ENCODE results near the gene THTPA.

DNA sequence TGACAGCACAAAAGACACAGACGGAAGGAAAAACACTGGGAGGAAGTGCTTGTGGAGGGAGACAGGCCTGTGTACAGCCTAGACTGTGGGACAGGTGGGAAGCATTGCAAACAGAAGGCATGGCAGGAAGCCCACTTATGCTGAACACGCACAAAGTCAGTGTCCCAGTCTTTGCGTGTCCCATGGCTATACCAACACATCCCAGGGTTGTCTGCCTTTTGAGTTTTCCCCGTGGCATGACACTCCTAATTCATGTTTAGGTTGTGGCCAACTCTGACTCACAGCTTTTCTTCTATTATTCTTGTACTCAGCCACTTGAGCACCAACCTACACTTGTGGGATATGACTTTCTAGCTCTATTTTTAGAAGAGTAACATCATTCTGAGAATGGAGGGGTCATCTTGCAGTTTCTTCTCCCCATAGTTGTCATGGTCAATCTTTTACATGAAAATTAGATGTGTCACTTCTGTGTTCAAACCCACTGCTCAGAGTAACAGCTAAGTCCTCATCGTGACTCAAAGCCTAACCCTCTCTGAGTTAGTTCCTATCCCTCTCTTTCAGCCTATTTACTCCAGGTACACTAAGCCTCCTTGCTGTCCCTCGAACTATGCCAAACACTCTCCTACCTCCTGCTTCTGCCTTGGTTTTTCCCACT is 50.0 kb downstream of the THTPA start:
- TF ChIP-seq, protein P1, sequence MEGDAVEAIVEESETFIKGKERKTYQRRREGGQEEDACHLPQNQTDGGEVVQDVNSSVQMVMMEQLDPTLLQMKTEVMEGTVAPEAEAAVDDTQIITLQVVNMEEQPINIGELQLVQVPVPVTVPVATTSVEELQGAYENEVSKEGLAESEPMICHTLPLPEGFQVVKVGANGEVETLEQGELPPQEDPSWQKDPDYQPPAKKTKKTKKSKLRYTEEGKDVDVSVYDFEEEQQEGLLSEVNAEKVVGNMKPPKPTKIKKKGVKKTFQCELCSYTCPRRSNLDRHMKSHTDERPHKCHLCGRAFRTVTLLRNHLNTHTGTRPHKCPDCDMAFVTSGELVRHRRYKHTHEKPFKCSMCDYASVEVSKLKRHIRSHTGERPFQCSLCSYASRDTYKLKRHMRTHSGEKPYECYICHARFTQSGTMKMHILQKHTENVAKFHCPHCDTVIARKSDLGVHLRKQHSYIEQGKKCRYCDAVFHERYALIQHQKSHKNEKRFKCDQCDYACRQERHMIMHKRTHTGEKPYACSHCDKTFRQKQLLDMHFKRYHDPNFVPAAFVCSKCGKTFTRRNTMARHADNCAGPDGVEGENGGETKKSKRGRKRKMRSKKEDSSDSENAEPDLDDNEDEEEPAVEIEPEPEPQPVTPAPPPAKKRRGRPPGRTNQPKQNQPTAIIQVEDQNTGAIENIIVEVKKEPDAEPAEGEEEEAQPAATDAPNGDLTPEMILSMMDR (IDR thresholded peaks at IDR 0.05; ENCODE audit: borderline replicate concordance, extremely low read depth, low read length, poor library complexity, severe bottlenecking): no peak
- no peak for TF ChIP-seq EZH2 (IDR thresholded peaks at IDR 0.05; ENCODE audit: borderline replicate concordance, low read depth, low read length, severe bottlenecking)

All from DND-41 (cell line).